Measurements from ENCODE around the gene DLGAP5. TPM values are rescaled to one million over a fixed set of nuclear protein-coding genes. Genes with fewer than 3 reads are reported as not detected.

The DLGAP5 gene
- total and polyA plus RNA-seq, 2 of the 13 experiments (the other 11 are each of a cell fraction or from before 2014, with no cell fraction given): 7.7 to 55.8 TPM

DNA sequence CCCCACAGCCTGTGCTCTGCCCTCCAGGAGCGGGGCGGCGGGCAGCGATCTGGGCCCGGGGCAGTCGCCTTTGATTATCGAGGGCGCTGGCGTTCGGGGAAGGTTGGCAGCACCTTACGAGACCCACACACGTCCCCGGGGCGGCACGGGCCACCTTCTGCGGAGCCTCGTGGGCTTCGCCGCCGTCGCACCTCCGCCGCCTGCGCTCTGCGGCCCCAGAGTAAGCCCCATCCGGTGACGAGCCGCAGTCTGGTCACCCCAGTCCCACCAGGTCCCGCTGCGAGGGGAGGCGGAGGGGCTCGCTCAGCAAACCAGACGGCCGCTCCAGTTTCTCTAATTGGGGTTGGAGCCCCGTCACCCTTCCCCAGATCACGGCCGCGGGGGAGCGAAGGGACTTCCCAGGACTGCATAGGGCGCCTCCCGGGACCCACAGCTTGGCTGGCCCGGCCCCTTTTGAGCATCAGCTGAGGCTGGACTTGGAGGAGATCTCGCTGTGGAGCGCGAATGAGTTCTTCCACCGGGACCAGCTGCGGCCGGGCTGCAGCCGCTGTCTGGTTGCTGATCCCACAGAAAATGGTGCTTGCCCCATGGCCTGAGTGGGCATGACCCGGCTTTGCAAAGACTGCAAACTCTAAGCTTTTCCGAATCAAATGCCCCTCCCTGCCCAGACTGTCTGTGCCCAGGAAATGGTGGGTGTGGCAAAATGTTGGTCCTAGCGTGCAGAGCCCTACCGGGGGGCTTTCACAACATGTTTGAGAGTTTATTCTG lies 61.8 kb downstream of the DLGAP5 start (continued):
- TF ChIP-seq, protein P1, sequence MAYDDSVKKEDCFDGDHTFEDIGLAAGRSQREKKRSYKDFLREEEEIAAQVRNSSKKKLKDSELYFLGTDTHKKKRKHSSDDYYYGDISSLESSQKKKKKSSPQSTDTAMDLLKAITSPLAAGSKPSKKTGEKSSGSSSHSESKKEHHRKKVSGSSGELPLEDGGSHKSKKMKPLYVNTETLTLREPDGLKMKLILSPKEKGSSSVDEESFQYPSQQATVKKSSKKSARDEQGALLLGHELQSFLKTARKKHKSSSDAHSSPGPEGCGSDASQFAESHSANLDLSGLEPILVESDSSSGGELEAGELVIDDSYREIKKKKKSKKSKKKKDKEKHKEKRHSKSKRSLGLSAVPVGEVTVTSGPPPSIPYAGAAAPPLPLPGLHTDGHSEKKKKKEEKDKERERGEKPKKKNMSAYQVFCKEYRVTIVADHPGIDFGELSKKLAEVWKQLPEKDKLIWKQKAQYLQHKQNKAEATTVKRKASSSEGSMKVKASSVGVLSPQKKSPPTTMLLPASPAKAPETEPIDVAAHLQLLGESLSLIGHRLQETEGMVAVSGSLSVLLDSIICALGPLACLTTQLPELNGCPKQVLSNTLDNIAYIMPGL (CRISPR knock-in tag; IDR thresholded peaks at IDR 0.05; ENCODE audit: borderline replicate concordance in 1 of 2, low read depth in 1 of 2): 0 out of 4 replicates have a peak, but pooled peaks of 1 of the 2 experiments have one; percentile 22
- TF ChIP-seq ZNF788 (CRISPR knock-in tag; IDR thresholded peaks at IDR 0.05; ENCODE audit: borderline replicate concordance): no peak
- TF ChIP-seq ZNF501 (CRISPR knock-in tag; IDR thresholded peaks at IDR 0.05): peak; percentile 35; the same call in 1 of the 2 replicates
- TF ChIP-seq, protein P2, sequence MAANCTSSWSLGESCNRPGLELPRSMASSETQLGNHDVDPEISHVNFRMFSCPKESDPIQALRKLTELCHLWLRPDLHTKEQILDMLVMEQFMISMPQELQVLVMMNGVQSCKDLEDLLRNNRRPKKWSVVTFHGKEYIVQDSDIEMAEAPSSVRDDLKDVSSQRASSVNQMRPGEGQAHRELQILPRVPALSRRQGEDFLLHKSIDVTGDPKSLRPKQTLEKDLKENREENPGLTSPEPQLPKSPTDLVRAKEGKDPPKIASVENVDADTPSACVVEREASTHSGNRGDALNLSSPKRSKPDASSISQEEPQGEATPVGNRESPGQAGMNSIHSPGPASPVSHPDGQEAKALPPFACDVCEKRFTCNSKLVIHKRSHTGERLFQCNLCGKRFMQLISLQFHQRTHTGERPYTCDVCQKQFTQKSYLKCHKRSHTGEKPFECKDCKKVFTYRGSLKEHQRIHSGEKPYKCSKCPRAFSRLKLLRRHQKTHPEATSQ (CRISPR knock-in tag; IDR thresholded peaks at IDR 0.05; ENCODE audit: borderline replicate concordance): no peak
- TF ChIP-seq ZNF713 (CRISPR knock-in tag; IDR thresholded peaks at IDR 0.05): no peak
- TF ChIP-seq, protein P3, sequence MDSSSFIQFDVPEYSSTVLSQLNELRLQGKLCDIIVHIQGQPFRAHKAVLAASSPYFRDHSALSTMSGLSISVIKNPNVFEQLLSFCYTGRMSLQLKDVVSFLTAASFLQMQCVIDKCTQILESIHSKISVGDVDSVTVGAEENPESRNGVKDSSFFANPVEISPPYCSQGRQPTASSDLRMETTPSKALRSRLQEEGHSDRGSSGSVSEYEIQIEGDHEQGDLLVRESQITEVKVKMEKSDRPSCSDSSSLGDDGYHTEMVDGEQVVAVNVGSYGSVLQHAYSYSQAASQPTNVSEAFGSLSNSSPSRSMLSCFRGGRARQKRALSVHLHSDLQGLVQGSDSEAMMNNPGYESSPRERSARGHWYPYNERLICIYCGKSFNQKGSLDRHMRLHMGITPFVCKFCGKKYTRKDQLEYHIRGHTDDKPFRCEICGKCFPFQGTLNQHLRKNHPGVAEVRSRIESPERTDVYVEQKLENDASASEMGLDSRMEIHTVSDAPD (CRISPR knock-in tag; IDR thresholded peaks at IDR 0.05): no peak
- TF ChIP-seq, protein P4, sequence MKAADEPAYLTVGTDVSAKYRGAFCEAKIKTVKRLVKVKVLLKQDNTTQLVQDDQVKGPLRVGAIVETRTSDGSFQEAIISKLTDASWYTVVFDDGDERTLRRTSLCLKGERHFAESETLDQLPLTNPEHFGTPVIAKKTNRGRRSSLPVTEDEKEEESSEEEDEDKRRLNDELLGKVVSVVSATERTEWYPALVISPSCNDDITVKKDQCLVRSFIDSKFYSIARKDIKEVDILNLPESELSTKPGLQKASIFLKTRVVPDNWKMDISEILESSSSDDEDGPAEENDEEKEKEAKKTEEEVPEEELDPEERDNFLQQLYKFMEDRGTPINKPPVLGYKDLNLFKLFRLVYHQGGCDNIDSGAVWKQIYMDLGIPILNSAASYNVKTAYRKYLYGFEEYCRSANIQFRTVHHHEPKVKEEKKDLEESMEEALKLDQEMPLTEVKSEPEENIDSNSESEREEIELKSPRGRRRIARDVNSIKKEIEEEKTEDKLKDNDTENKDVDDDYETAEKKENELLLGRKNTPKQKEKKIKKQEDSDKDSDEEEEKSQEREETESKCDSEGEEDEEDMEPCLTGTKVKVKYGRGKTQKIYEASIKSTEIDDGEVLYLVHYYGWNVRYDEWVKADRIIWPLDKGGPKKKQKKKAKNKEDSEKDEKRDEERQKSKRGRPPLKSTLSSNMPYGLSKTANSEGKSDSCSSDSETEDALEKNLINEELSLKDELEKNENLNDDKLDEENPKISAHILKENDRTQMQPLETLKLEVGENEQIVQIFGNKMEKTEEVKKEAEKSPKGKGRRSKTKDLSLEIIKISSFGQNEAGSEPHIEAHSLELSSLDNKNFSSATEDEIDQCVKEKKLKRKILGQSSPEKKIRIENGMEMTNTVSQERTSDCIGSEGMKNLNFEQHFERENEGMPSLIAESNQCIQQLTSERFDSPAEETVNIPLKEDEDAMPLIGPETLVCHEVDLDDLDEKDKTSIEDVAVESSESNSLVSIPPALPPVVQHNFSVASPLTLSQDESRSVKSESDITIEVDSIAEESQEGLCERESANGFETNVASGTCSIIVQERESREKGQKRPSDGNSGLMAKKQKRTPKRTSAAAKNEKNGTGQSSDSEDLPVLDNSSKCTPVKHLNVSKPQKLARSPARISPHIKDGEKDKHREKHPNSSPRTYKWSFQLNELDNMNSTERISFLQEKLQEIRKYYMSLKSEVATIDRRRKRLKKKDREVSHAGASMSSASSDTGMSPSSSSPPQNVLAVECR (CRISPR knock-in tag; IDR thresholded peaks at IDR 0.05; ENCODE audit: borderline replicate concordance): 0 out of 2 replicates have a peak, but pooled peaks have one; percentile 22
- no peak for TF ChIP-seq ZFAT (CRISPR knock-in tag; conservative IDR thresholded peaks at IDR 0.05)
- no peak for TF ChIP-seq SOX6 (IDR thresholded peaks at IDR 0.05)
- 0 out of 2 replicates have a peak, but pooled peaks have one; percentile 31 for TF ChIP-seq SOX6 (CRISPR knock-in tag; IDR thresholded peaks at IDR 0.05)
- no peak for TF ChIP-seq SMARCE1 (IDR thresholded peaks at IDR 0.05; ENCODE audit: borderline replicate concordance)
- TF ChIP-seq ZMAT3 (CRISPR knock-in tag; conservative IDR thresholded peaks at IDR 0.05): no peak
- TF ChIP-seq, protein P5, sequence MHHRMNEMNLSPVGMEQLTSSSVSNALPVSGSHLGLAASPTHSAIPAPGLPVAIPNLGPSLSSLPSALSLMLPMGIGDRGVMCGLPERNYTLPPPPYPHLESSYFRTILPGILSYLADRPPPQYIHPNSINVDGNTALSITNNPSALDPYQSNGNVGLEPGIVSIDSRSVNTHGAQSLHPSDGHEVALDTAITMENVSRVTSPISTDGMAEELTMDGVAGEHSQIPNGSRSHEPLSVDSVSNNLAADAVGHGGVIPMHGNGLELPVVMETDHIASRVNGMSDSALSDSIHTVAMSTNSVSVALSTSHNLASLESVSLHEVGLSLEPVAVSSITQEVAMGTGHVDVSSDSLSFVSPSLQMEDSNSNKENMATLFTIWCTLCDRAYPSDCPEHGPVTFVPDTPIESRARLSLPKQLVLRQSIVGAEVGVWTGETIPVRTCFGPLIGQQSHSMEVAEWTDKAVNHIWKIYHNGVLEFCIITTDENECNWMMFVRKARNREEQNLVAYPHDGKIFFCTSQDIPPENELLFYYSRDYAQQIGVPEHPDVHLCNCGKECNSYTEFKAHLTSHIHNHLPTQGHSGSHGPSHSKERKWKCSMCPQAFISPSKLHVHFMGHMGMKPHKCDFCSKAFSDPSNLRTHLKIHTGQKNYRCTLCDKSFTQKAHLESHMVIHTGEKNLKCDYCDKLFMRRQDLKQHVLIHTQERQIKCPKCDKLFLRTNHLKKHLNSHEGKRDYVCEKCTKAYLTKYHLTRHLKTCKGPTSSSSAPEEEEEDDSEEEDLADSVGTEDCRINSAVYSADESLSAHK (CRISPR knock-in tag; IDR thresholded peaks at IDR 0.05; ENCODE audit: borderline replicate concordance): no peak
- 0 out of 2 replicates have a peak, but pooled peaks have one; percentile 44 for TF ChIP-seq JUN (CRISPR knock-in tag; IDR thresholded peaks at IDR 0.05)
- TF ChIP-seq ZNF777 (CRISPR knock-in tag; IDR thresholded peaks at IDR 0.05): peak; percentile 96
- TF ChIP-seq KDM6A (CRISPR knock-in tag; IDR thresholded peaks at IDR 0.05; ENCODE audit: low read depth): no peak
- peak; percentile 42; the same call in 1 of the 2 replicates for TF ChIP-seq PHF8 (CRISPR knock-in tag; IDR thresholded peaks at IDR 0.05)
